ENCODE results near the gene RAB11FIP3.

RAB11FIP3 gene

GRCh38 chr16:557463-558297 is 132.2 kb downstream of the RAB11FIP3 start:
- in situ Hi-C loops (cut with MboI; ENCODE audit: low sequenced_read_pairs) = no loop called here
- H3K4me1 ChIP-seq = no peaks in the 10 kb centered on the region
- peaks cover 47% of the 10 kb centered on the region for H3K27me3 ChIP-seq (ENCODE audit: low read depth)
- no peak overlapping the region for H3K4me3 ChIP-seq
- no peaks in the 10 kb centered on the region for H3K36me3 ChIP-seq (replicated peaks)
- DNase-seq (ENCODE audit: low spot score in 2 of 2) = no peak
- H3K9me3 ChIP-seq = no peaks in the 10 kb centered on the region

GRCh38 chr16:558298-559020 is 133.0 kb downstream of the RAB11FIP3 start:
- in situ Hi-C loops (cut with MboI; ENCODE audit: low sequenced_read_pairs) = no loop called here

GRCh38 chr16:559021-559380 is 133.6 kb downstream of the RAB11FIP3 start:
- H3K4me1 ChIP-seq = no peaks in the 10 kb centered on the region
- in situ Hi-C loops (cut with MboI; ENCODE audit: low sequenced_read_pairs) = no loop called here
- no peak overlapping the region for H3K4me3 ChIP-seq
- no peaks in the 10 kb centered on the region for H3K9me3 ChIP-seq
- H3K27me3 ChIP-seq (ENCODE audit: low read depth) = peaks cover 47% of the 10 kb centered on the region
- DNase-seq (ENCODE audit: low spot score in 2 of 2) = no peak
- H3K36me3 ChIP-seq (replicated peaks) = no peaks in the 10 kb centered on the region

More at GRCh38 chr16:558298-559020, 133.0 kb downstream of the RAB11FIP3 start:
- H3K4me3 ChIP-seq = no peak overlapping the region
- H3K4me1 ChIP-seq = no peaks in the 10 kb centered on the region
- DNase-seq (ENCODE audit: low spot score in 2 of 2) = no peak
- H3K9me3 ChIP-seq = no peaks in the 10 kb centered on the region
- peaks cover 47% of the 10 kb centered on the region for H3K27me3 ChIP-seq (ENCODE audit: low read depth)
- H3K36me3 ChIP-seq (replicated peaks) = no peaks in the 10 kb centered on the region

GRCh38 chr16:559411-560203 is 134.2 kb downstream of the RAB11FIP3 start:
- H3K4me3 ChIP-seq = no peak overlapping the region
- no peaks in the 10 kb centered on the region for H3K4me1 ChIP-seq
- in situ Hi-C loops (cut with MboI; ENCODE audit: low sequenced_read_pairs) = no loop called here
- no peaks in the 10 kb centered on the region for H3K9me3 ChIP-seq
- H3K27me3 ChIP-seq (ENCODE audit: low read depth) = peaks cover 47% of the 10 kb centered on the region
- H3K36me3 ChIP-seq (replicated peaks) = no peaks in the 10 kb centered on the region
- DNase-seq (ENCODE audit: low spot score in 2 of 2) = no peak

GRCh38 chr16:560204-560700 is 134.8 kb downstream of the RAB11FIP3 start, which contains the start of gene PRR35:
TSS of gene PRR35 (plus strand) at chr16:560394. CDS start at chr16:563295, 2,901 bp downstream.
- no peaks in the 10 kb centered on the region for H3K4me1 ChIP-seq
- H3K36me3 ChIP-seq (replicated peaks) = no peaks in the 10 kb centered on the region
- no peak within 1 kb of the TSS for H3K4me3 ChIP-seq
- peaks cover 47% of the 10 kb centered on the region for H3K27me3 ChIP-seq (ENCODE audit: low read depth)
- DNase-seq (ENCODE audit: low spot score in 2 of 2) = no peak
- in situ Hi-C loops (cut with MboI; ENCODE audit: low sequenced_read_pairs) = no loop called here
- H3K9me3 ChIP-seq = no peaks in the 10 kb centered on the region

GRCh38 chr16:560701-561412 is 135.4 kb downstream of the RAB11FIP3 start:
- H3K4me1 ChIP-seq = no peaks in the 10 kb centered on the region

GRCh38 chr16:561413-561794 is 136.0 kb downstream of the RAB11FIP3 start:
- Histone ChIP-seq H3K4me1 (no peaks in the 10 kb centered on the region), H3K36me3 (replicated peaks) (no peaks in the 10 kb centered on the region), H3K27me3 (ENCODE audit: low read depth) (peaks cover 47% of the 10 kb centered on the region), H3K9me3 (no peaks in the 10 kb centered on the region), H3K4me3 (no peak overlapping the region)
- DNase-seq (ENCODE audit: low spot score in 2 of 2) = no peak
- in situ Hi-C loops (cut with MboI; ENCODE audit: low sequenced_read_pairs) = no loop called here

More at GRCh38 chr16:560701-561412, 135.4 kb downstream of the RAB11FIP3 start:
- no peak for DNase-seq (ENCODE audit: low spot score in 2 of 2)
- H3K4me3 ChIP-seq = no peak overlapping the region
- H3K9me3 ChIP-seq = no peaks in the 10 kb centered on the region
- in situ Hi-C loops (cut with MboI; ENCODE audit: low sequenced_read_pairs) = no loop called here
- peaks cover 47% of the 10 kb centered on the region for H3K27me3 ChIP-seq (ENCODE audit: low read depth)
- no peaks in the 10 kb centered on the region for H3K36me3 ChIP-seq (replicated peaks)

- in situ Hi-C loops (cut with MboI; ENCODE audit: low sequenced_read_pairs) = no loop called here
- H3K4me3 ChIP-seq = no peak overlapping the region
- no peak for DNase-seq (ENCODE audit: low spot score in 2 of 2)
- no peaks in the 10 kb centered on the region for H3K9me3 ChIP-seq
- no peaks in the 10 kb centered on the region for H3K36me3 ChIP-seq (replicated peaks)
- H3K27me3 ChIP-seq (ENCODE audit: low read depth) = peaks cover 46% of the 10 kb centered on the region
- H3K4me1 ChIP-seq = no peaks in the 10 kb centered on the region
Measured at GRCh38 chr16:561957-562938, 136.8 kb downstream of the RAB11FIP3 start.

GRCh38 chr16:563072-563644 is 137.7 kb downstream of the RAB11FIP3 start:
- peaks cover 37% of the 10 kb centered on the region for H3K27me3 ChIP-seq (ENCODE audit: low read depth)
- in situ Hi-C loops (cut with MboI; ENCODE audit: low sequenced_read_pairs) = no loop called here
- no peaks in the 10 kb centered on the region for H3K36me3 ChIP-seq (replicated peaks)
- no peak for DNase-seq (ENCODE audit: low spot score in 2 of 2)
- no peaks in the 10 kb centered on the region for H3K4me1 ChIP-seq
- H3K9me3 ChIP-seq = no peaks in the 10 kb centered on the region
- H3K4me3 ChIP-seq = no peak overlapping the region

GRCh38 chr16:564690-565418 is 139.4 kb downstream of the RAB11FIP3 start:
- H3K4me1 ChIP-seq = peaks cover 7% of the 10 kb centered on the region
- no peaks in the 10 kb centered on the region for H3K36me3 ChIP-seq (replicated peaks)
- H3K27me3 ChIP-seq (ENCODE audit: low read depth) = peaks cover 20% of the 10 kb centered on the region
- no peak overlapping the region for H3K4me3 ChIP-seq
- in situ Hi-C loops (cut with MboI; ENCODE audit: low sequenced_read_pairs) = no loop called here
- no peaks in the 10 kb centered on the region for H3K9me3 ChIP-seq
- no peak for DNase-seq (ENCODE audit: low spot score in 2 of 2)

- no peak overlapping the region for H3K4me3 ChIP-seq
- H3K4me1 ChIP-seq = peaks cover 7% of the 10 kb centered on the region
- DNase-seq (ENCODE audit: low spot score in 2 of 2) = no peak
- peaks cover 19% of the 10 kb centered on the region for H3K27me3 ChIP-seq (ENCODE audit: low read depth)
- no peaks in the 10 kb centered on the region for H3K36me3 ChIP-seq (replicated peaks)
- in situ Hi-C loops (cut with MboI; ENCODE audit: low sequenced_read_pairs) = no loop called here
- H3K9me3 ChIP-seq = no peaks in the 10 kb centered on the region
Measured at GRCh38 chr16:565419-566330, 140.2 kb downstream of the RAB11FIP3 start.
